Calu3 (cell line): Measurements from ENCODE around the gene ZNF622. TPM values are rescaled to one million over a fixed set of nuclear protein-coding genes. Genes with fewer than 3 reads are reported as not detected.

Experiments used
- BruUV-seq: library from RNA; stranded (reverse); fragments of 400-500 nt; replicated peaks from 2 replicates; lab custom pipeline; 2021; lab: Mats Ljungman, UMichigan
- CTCF ChIA-PET: fragments of 300-600 bp; sonication (Branson Sonifier 250); formaldehyde crosslinking; loops from one replicate; lab custom pipeline; 2022; ENCODE audit warnings: antibody characterized with exemption; lab: Charles Lee
- DNase-seq: peaks from one replicate; pipeline ENCODE4 v3.0.0; 2022
- H3K27ac Mint-ChIP-seq: one replicate; pipeline ENCODE4 v1.8.0; 2022; ENCODE audit warnings: mixed read lengths; ENCODE audit not compliant: unreplicated experiment
- H3K27me3 Mint-ChIP-seq: one replicate; pipeline ENCODE4 v1.8.0; 2022; ENCODE audit warnings: mixed read lengths; ENCODE audit not compliant: unreplicated experiment
- H3K36me3 Mint-ChIP-seq: one replicate; pipeline ENCODE4 v1.8.0; 2022; ENCODE audit warnings: mild to moderate bottlenecking, moderate library complexity, mixed read lengths; ENCODE audit not compliant: insufficient read depth, unreplicated experiment
- H3K4me1 Mint-ChIP-seq: one replicate; pipeline ENCODE4 v1.8.0; 2022; ENCODE audit warnings: mild to moderate bottlenecking, low read depth, mixed read lengths; ENCODE audit not compliant: unreplicated experiment
- H3K4me3 Mint-ChIP-seq: one replicate; pipeline ENCODE4 v1.8.0; 2022; ENCODE audit warnings: mild to moderate bottlenecking, low read depth, moderate library complexity, mixed read lengths; ENCODE audit not compliant: unreplicated experiment
- H3K9me3 Mint-ChIP-seq: one replicate; pipeline ENCODE4 v1.8.0; 2022; ENCODE audit warnings: low read depth, mixed read lengths; ENCODE audit not compliant: unreplicated experiment
- CTCF ChIP-seq: fragments of 200-600 bp; IDR thresholded peaks from one replicate; pipeline ENCODE4 v1.8.0; 2022; ENCODE audit warnings: antibody characterized with exemption; ENCODE audit not compliant: unreplicated experiment
- intact Hi-C: fragments of 100-400 bp; cut with micrococcal nuclease; formaldehyde crosslinking; loops from one replicate; pipeline ENCODE4 v1.10.0; 2022; ENCODE audit not compliant: unreplicated experiment
- total RNA-seq: library from RNA; stranded (reverse); gene quantifications from 2 replicates; pipeline ENCODE4 v1.2.3, GENCODE V29; 2022

ZNF622 gene
- total RNA-seq, 1 experiment from 2014 or later: 28.6 TPM

GRCh38 chr5:16492398-16493140 lies 27.0 kb upstream of the ZNF622 start:
- Mint-ChIP-seq H3K36me3 (no peaks in the 10 kb centered on the region), H3K27me3 (no peaks in the 10 kb centered on the region), H3K9me3 (no peaks in the 10 kb centered on the region), H3K27ac (peak overlapping the region; percentile 43), H3K4me1 (peaks cover 34% of the 10 kb centered on the region), H3K4me3 (no peak overlapping the region)
- intact Hi-C loops: no loop called here
- no TSS peak for BruUV-seq
- no peak for TF ChIP-seq CTCF
- DNase-seq: peak; percentile 36
- CTCF ChIA-PET: interaction anchor here (0.6 to 1.0 kb wide), 3 partner anchors 29 to 58 kb away, joined by 3 to 4 read pairs (median 3); no protein-coding TSS in a partner anchor

GRCh38 chr5:16490911-16491310 lies 25.3 kb upstream of the ZNF622 start:
- peaks cover 40% of the 10 kb centered on the region for H3K4me1 Mint-ChIP-seq
- intact Hi-C loops: no loop called here
- no peak for DNase-seq
- CTCF ChIA-PET: interaction anchor here (1.1 to 2.5 kb wide), 3 partner anchors 12 to 62 kb away, joined by 3 to 14 read pairs (median 3); no protein-coding TSS in a partner anchor
- no peaks in the 10 kb centered on the region for H3K36me3 Mint-ChIP-seq
- H3K27ac Mint-ChIP-seq: peak overlapping the region; percentile 43
- no peak for TF ChIP-seq CTCF
- no TSS peak for BruUV-seq
- H3K4me3 Mint-ChIP-seq: no peak overlapping the region
- H3K9me3 Mint-ChIP-seq: no peaks in the 10 kb centered on the region
- no peaks in the 10 kb centered on the region for H3K27me3 Mint-ChIP-seq

GRCh38 chr5:16489322-16489791 lies 23.8 kb upstream of the ZNF622 start:
- no peaks in the 10 kb centered on the region for H3K27me3 Mint-ChIP-seq
- CTCF ChIA-PET: interaction anchor here (0.7 to 2.5 kb wide), 3 partner anchors 62 to 167 kb away, joined by 3 to 14 read pairs (median 3); no protein-coding TSS in a partner anchor
- intact Hi-C loops: loop anchor here (1.0 to 2.0 kb wide), 5 partner anchors 32 to 713 kb away; no protein-coding TSS in a partner anchor
- no peaks in the 10 kb centered on the region for H3K36me3 Mint-ChIP-seq
- H3K9me3 Mint-ChIP-seq: no peaks in the 10 kb centered on the region
- peak; percentile 32 for TF ChIP-seq CTCF
- BruUV-seq: no TSS peak
- H3K4me3 Mint-ChIP-seq: no peak overlapping the region
- peak; percentile 23 for DNase-seq
- H3K4me1 Mint-ChIP-seq: peaks cover 40% of the 10 kb centered on the region
- H3K27ac Mint-ChIP-seq: no peak overlapping the region

GRCh38 chr5:16487456-16487855 lies 21.9 kb upstream of the ZNF622 start:
- no peak overlapping the region for H3K4me3 Mint-ChIP-seq
- H3K27ac Mint-ChIP-seq: no peak overlapping the region
- no peaks in the 10 kb centered on the region for H3K27me3 Mint-ChIP-seq
- no peak for DNase-seq
- H3K9me3 Mint-ChIP-seq: no peaks in the 10 kb centered on the region
- peaks cover 40% of the 10 kb centered on the region for H3K4me1 Mint-ChIP-seq
- intact Hi-C loops: no loop called here
- no peaks in the 10 kb centered on the region for H3K36me3 Mint-ChIP-seq
- TF ChIP-seq CTCF: no peak
- no TSS peak for BruUV-seq
- CTCF ChIA-PET: no interaction called here
